ENCODE measurements around the gene BTBD9.

- TF ChIP-seq CTCF (IDR thresholded peaks at IDR 0.05) = no peak
- TF ChIP-seq EZH2 (IDR thresholded peaks at IDR 0.05; ENCODE audit: borderline replicate concordance, insufficient read depth, low read depth, low read length, poor library complexity, severe bottlenecking) = no peak
Observed at GRCh38 chr6:38676236-38676973, 36.7 kb upstream of the BTBD9 start.

All from B cell (primary cell).